DLD1 (cell line): ENCODE results near the gene ALKBH8.

Experiments
- in situ Hi-C: cut with HindIII; loops from 2 replicates; pipeline ENCODE4 v1.10.0; 2017; ENCODE audit warnings: low sequenced_read_pairs

The ALKBH8 gene, protein sequence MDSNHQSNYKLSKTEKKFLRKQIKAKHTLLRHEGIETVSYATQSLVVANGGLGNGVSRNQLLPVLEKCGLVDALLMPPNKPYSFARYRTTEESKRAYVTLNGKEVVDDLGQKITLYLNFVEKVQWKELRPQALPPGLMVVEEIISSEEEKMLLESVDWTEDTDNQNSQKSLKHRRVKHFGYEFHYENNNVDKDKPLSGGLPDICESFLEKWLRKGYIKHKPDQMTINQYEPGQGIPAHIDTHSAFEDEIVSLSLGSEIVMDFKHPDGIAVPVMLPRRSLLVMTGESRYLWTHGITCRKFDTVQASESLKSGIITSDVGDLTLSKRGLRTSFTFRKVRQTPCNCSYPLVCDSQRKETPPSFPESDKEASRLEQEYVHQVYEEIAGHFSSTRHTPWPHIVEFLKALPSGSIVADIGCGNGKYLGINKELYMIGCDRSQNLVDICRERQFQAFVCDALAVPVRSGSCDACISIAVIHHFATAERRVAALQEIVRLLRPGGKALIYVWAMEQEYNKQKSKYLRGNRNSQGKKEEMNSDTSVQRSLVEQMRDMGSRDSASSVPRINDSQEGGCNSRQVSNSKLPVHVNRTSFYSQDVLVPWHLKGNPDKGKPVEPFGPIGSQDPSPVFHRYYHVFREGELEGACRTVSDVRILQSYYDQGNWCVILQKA

DNA sequence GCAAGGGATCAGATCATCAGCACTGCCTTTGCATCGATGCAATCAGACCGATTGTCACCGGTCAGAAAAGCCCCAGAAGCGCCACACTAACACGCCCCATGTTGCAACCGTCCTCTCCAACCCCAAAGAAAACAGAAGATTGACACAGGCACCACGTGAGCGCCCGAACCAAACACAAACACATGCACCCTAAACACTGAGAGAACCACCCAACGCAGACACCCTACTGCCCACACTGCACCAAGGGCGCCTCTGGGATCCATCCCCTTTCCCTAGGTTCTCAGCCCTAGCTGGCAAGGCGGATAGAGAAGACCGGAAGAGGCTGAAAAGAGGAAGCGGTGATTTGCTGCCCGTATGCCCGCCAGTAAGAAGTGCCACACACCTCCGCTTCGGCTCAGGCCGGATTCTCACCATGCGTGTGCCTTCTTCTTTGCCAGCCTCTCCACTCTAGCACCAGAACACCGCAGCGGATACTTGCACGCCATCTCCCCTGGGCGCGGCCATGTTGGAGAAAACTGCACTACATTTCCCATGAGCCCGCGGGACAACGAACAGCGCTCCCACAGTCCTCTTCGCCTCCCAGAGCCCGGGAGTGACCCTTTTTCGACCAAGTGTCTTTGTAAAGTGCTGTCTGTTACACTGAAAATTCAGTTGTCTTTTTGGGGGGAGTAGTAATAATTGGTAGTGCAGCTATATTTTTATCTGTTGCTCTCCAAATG is at the start of gene ALKBH8:
Gene ALKBH8 (minus strand): TSS at position 517 of the 719 bp plus-strand sequence. CDS start 4,842 bp downstream, outside the sequence.
- in situ Hi-C loops = no loop called here

DNA sequence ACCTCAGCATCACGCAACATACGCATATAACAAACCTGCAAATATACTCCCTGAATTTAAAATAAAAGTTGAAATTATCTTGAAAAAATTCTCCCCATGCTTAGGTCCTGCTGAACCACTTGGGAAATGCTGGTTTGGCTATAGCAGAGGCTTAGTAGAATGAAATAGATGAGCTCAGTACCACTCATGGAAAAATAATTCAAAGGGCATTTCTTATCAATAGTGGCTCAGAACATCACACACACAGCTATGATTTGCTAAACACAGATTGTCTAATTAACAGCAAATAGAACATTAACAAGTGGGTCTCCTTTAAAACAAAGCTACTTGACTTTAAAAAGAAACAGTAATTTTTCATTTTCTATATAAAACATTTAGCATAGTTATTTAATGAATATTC is 46.9 kb upstream of the ALKBH8 start:
- in situ Hi-C loops = no loop called here

GRCh38 chr11:107609400-107610218 is 44.1 kb upstream of the ALKBH8 start:
- in situ Hi-C loops = no loop called here

- in situ Hi-C loops = no loop called here
These were observed 43.3 kb upstream of the ALKBH8 start for GRCh38 chr11:107608809-107609208.

DNA sequence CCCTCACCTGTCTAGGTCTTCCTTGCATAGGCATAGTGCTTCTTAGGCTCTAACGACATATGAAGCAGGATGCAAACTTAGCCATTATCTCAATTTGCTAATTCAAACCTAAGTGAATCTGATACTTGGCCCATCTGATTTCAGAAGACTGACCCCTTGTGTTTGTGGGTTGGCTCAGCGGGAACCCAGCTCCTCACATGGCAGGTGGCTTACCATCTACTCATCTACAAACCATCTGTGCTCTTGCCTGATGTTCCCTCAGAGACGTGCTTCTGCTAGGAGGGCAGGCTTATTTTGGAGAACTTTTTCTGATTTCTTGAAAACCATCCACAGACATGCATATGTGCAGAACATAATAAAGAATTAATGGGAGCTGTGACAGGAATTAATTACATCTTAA is 40.6 kb upstream of the ALKBH8 start:
- in situ Hi-C loops = no loop called here

DNA sequence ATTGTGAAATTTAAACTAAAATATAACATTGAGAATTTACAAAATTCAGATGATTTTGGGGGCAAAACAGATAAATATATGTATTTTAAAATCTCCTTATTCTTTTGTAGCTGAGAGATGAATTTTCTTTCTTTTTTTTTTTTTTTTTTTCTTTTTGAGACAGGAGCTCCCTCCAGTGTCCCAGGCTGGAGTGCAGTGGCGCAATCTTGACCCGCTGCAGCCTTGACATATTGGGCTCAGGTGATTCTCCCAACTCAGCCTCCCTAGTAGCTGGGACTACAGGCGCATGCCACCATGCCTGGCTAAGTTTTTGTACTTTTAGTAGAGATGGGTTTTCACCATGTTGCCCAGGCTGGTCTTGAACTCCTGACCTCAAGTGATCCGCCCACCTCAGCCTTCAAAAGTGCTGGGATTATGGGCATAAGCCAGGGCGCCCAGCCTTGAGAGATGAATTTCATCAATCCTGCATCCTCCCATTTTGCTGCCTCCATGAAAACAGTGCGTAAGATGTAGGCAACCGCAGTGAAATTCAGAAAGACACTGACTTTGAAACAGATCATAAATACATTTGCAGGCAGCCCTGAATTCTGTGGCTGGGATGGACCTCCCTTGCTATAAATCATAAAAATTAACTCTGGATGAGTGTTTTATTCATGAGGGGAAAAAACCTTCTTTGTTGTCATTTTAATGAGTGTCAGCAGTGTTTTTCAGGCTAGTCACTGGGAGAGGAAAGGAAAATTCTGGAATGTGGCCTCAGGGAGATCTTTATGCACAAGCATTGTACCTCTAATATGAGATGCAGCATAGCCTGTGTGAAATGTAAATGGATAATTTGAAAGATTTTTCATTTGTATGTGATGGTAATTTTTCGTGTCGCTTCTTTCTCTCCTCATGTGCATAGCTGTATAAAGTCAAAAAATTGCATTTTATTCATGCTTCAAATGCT is 39.8 kb upstream of the ALKBH8 start:
- in situ Hi-C loops = no loop called here

DNA sequence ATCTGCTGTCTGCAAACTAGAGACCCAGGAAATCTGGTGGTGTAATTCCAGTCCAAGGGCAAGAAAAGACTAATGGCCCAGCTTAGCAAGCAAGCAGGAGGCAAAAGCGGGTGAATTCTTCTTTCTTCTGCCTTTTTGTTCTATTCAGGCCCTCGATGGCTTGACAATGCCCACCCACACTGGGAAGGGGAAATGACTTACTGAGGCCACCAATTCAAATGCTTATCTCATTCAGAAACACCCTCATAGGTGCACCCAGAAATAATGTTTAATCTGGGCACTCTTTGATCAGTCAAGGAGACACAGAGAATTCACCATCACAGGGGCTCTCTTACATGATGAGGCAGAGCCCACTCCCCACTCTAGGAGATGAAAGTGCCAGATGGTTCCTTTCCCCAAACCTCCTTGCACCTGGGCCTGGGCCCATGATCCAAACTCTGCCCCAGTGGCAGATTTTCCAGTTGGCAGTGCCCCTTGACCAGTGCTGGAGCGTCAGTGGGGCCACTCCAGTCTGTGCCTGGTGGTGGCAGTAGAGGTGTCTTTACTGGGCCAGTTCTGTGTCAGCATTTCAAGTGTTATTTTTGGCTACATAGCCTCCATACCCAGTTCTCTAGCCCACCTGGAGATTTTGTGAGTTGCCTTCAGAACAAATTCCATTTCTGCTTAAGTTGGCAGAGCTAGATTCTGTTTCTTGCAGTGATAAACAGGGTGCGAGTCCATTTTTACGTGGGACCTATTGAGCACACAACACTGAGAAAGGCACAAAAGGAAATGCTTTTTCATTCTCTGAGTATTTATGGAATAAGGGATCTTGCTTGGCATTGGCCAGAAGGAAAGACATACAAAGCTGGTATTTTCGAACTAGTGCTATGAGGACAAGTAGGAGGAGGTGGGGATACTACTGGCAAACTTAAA is 32.9 kb upstream of the ALKBH8 start:
- in situ Hi-C loops = no loop called here

DNA sequence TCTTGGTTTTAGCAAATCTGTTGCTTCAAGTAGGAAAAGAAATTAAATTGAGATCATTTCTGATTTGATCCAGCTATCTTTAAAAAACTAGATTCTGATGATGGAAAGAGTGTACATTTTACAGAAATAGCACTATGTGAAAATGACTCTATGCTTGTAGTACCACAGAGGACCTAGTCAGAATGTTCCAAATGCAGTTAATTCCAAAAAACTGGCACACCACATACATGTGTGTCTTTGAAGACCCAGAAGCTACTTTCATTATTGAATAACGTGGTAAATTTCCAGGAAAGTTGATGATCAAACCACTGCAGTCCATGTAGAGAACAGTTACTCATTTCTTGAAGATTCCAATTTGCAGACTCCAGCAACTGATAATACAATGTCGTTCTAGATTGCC is 29.2 kb upstream of the ALKBH8 start:
- in situ Hi-C loops = no loop called here

- in situ Hi-C loops = no loop called here
These were observed 28.4 kb upstream of the ALKBH8 start for GRCh38 chr11:107593951-107594350.

DNA sequence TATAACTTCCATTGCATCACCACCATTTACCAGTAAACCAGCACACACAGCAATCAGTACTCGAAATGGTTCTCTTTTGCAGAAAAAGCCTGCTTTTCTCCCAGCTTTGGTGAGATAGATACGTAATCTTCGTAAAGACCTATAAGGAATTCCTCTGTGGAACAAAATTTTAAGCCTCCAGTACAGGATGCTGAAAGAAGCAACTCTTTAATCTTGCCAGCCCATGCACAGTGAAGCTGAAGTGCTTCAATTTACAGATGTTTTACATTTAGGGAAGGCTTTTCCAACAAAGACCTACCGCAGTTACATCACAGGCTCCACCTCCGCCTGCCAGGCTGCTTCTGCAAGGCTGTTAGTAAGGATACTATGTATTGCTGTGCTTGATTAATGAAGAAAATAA is 27.3 kb upstream of the ALKBH8 start:
- in situ Hi-C loops = no loop called here

- in situ Hi-C loops = no loop called here
These were observed 26.7 kb upstream of the ALKBH8 start for GRCh38 chr11:107592231-107592590.

GRCh38 chr11:107591378-107592230 is 26.1 kb upstream of the ALKBH8 start:
- in situ Hi-C loops = no loop called here

GRCh38 chr11:107590460-107591377 is 25.2 kb upstream of the ALKBH8 start, which contains the start of gene ELMOD1:
Gene ELMOD1, plus strand, starts transcription at chr11:107591147. Its CDS starts 27,043 bp downstream, at chr11:107618190.
- in situ Hi-C loops = no loop called here

- in situ Hi-C loops = no loop called here
These were observed 21.9 kb upstream of the ALKBH8 start for GRCh38 chr11:107587306-107587979.

DNA sequence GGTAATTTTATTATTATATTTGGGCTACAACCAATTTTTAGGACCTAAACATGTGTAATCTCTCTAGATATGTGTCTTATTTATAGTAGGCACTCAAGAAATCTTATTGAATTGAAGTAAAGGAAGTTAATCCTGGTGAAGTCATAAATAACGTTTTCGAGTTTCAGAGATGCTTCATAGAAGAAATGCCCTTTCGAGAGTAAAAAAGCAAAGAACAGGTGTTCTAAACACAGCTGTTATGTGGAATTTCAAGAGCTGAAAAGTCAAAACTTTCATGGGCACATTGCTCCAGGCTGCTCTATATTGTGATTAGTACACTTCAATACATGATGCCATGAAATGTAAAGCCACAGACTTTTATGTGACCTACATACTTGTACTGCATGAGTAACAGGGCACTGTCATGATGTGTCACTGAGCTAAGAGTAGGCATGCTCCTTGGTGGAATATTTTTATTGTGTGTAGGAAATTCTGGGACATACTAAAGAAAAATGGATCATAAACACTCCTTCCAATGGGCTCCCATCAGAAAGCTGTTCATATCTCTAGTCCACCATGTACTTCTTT is 18.2 kb upstream of the ALKBH8 start:
- in situ Hi-C loops = no loop called here

DNA sequence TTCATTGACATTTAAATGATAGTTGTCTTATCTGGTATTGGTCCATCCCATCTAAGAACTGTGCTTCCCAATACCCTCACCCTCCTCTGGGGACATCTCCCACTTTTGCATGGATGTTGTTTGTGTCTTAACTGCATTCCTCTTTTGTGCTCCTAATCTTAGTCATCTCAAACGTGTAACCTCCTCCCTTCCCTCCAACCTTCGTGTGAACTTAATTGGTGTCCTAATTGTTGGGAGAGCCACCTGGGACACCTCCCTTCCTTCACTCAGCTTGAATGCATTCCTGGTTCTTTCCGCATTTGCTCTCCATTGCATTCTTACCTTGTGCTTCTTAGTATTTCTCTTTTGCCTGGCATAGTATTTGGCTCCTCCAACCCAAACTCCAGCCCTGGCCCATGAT is 15.6 kb upstream of the ALKBH8 start:
- in situ Hi-C loops = no loop called here
